Thyroid gland (tissue), 4 donors: ENCODE data around the gene TBCD.

ENCODE experiments used
- POLR2A ChIP-seq, 2 donors: fragments of 450-650 bp; IDR thresholded peaks; one replicate each; pipeline ENCODE4 v1.6.1; 2017; ENCODE audit warnings: antibody characterized with exemption in 2 of 2, mild to moderate bottlenecking in 2 of 2, moderate library complexity in 1 of 2
- TF ChIP-seq, protein P1 (sequence below), 6 experiments: fragments of 200-600 bp in 3 of 6; fragments of 450-650 bp in 3 of 6; sonication (generic) in 3 of 6; IDR thresholded peaks; one replicate each; pipeline ENCODE4 v1.5.1; 2016 to 2019; ENCODE audit warnings: antibody characterized with exemption in 6 of 6, mild to moderate bottlenecking in 2 of 6, inconsistent platforms in 1 of 6, moderate library complexity in 1 of 6

DNA sequence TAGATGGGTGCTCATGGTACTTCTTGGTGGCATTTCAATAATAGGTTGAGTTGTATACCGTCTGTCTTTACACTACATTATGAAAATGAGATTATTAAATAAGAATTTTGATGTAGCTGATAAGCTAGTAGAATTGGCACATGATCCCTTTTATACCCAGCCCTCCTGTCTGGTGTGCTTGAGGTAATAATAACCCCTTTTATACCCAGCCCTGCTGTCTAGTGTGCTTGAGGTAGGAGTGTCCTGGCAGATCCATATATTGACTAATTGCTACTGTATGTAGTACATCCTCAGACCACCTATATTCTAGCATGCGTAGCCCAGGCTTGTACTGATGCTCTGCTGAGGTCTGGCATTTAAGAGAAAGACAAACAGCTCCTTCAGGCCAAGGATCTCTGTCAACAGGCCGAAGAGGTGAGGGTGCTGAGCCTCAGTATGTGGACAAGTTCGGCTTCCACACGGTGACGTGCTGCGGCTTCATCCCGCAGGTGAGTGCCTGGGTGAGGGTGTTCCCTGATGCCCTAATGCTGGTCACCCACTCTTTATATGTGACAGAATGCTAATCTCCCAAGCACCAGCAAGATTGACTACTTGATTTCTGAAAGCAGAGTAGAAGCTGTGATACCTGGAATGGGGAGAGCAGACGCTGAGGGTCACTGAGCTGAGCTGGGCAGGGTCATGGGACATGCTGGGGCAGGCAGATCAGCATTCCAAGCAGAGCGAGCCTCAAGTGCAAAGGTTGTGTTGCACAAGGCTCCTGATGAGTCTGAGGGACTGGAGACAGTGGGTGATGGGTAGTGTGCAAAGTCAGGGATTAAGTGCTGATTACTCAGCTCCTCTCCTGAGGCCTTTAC lies 10.7 kb upstream of the TBCD start:
- TF ChIP-seq POLR2A (IDR thresholded peaks at IDR 0.05): no peak
- TF ChIP-seq, protein P1, sequence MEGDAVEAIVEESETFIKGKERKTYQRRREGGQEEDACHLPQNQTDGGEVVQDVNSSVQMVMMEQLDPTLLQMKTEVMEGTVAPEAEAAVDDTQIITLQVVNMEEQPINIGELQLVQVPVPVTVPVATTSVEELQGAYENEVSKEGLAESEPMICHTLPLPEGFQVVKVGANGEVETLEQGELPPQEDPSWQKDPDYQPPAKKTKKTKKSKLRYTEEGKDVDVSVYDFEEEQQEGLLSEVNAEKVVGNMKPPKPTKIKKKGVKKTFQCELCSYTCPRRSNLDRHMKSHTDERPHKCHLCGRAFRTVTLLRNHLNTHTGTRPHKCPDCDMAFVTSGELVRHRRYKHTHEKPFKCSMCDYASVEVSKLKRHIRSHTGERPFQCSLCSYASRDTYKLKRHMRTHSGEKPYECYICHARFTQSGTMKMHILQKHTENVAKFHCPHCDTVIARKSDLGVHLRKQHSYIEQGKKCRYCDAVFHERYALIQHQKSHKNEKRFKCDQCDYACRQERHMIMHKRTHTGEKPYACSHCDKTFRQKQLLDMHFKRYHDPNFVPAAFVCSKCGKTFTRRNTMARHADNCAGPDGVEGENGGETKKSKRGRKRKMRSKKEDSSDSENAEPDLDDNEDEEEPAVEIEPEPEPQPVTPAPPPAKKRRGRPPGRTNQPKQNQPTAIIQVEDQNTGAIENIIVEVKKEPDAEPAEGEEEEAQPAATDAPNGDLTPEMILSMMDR (IDR thresholded peaks at IDR 0.05): no peak
